Left renal pelvis (tissue), 4 donors: ENCODE results near the gene ARHGEF39. TPM values are rescaled to one million over a fixed set of nuclear protein-coding genes. Genes with fewer than 3 reads are reported as not detected.
"Not testable (repeated sequence)": the region's sequence is repeated elsewhere in the genome, so short reads cannot be mapped to it uniquely, and the experiment has no call there.

ENCODE experiments used
- DNase-seq, 4 donors: peaks; one replicate each; pipeline ENCODE4 v3.0.0-alpha.2; 2013; ENCODE audit warnings: low read depth in 4 of 4, low spot score in 3 of 4
- polyA plus RNA-seq, 4 donors: library from polyadenylated mRNA; unstranded; fragments of 120-200 nt; gene quantifications; one replicate each; pipeline ENCODE4 v1.2.1, GENCODE V29; 2013; ENCODE audit not compliant: insufficient read length in 4 of 4

Gene ARHGEF39
- polyA plus RNA-seq, 4 donors = 9.0 to 11.5 (median 9.8) TPM

- DNase-seq = no peak
These were observed 11.4 kb downstream of the ARHGEF39 start for GRCh38 chr9:35653611-35654010.

GRCh38 chr9:35652829-35653209, 12.2 kb downstream of the ARHGEF39 start:
- no peak for DNase-seq

GRCh38 chr9:35651956-35652828, 12.8 kb downstream of the ARHGEF39 start:
- DNase-seq = no peak

GRCh38 chr9:35650341-35651158, 14.4 kb downstream of the ARHGEF39 start, which contains the start of gene SIT1:
TSS of gene SIT1 (minus strand) at chr9:35650931. CDS start at chr9:35650853, 78 bp downstream.
- no peak for DNase-seq

GRCh38 chr9:35649431-35650340, 15.3 kb downstream of the ARHGEF39 start:
- DNase-seq = no peak

- peak; percentile 84 to 88 (median 86) for DNase-seq
These were observed 18.3 kb downstream of the ARHGEF39 start for GRCh38 chr9:35646533-35647265.

- DNase-seq = peak in 3 of 4 donors; percentile 46 to 68 (median 57)
These were observed 18.9 kb downstream of the ARHGEF39 start for GRCh38 chr9:35646153-35646532.

- DNase-seq = not testable (repeated sequence)
These were observed 19.3 kb downstream of the ARHGEF39 start for GRCh38 chr9:35645736-35646135.

GRCh38 chr9:35643046-35643445, 21.9 kb downstream of the ARHGEF39 start:
- DNase-seq = no peak

- DNase-seq = not testable (repeated sequence)
These were observed 23.5 kb downstream of the ARHGEF39 start for GRCh38 chr9:35641478-35641877.

- not testable (repeated sequence) for DNase-seq
These were observed 24.6 kb downstream of the ARHGEF39 start for GRCh38 chr9:35640431-35640830.

- no peak for DNase-seq
These were observed 25.4 kb downstream of the ARHGEF39 start for GRCh38 chr9:35639631-35640030.

- DNase-seq = not testable (repeated sequence)
These were observed 25.8 kb downstream of the ARHGEF39 start for GRCh38 chr9:35639225-35639624.

- DNase-seq = not testable (repeated sequence)
These were observed 26.2 kb downstream of the ARHGEF39 start for GRCh38 chr9:35638751-35639150.

GRCh38 chr9:35637427-35637955, 27.5 kb downstream of the ARHGEF39 start:
- DNase-seq = not testable (repeated sequence)

- DNase-seq = not testable (repeated sequence)
These were observed 28.1 kb downstream of the ARHGEF39 start for GRCh38 chr9:35636877-35637246.

- DNase-seq = no peak
These were observed 28.7 kb downstream of the ARHGEF39 start for GRCh38 chr9:35636135-35636876.

GRCh38 chr9:35635730-35636129, 29.3 kb downstream of the ARHGEF39 start:
- DNase-seq = no peak

GRCh38 chr9:35629597-35629996, 35.4 kb downstream of the ARHGEF39 start:
- DNase-seq = no peak
